AG08396 (cell line): Measurements from ENCODE around the gene DEPDC4.
"Not testable (repeated sequence)": the region's sequence is repeated elsewhere in the genome, so short reads cannot be mapped to it uniquely, and the experiment has no call there.

Source experiments
- DNase-seq: peaks from one replicate; pipeline ENCODE4 v3.0.0; 2012; ENCODE audit warnings: low spot score, mixed read lengths

DEPDC4 gene

GRCh38 chr12:100266835-100267602 is at the start of gene DEPDC4, which contains the start of gene SCYL2:
DEPDC4 (minus strand) TSS chr12:100267079; CDS start chr12:100267076, 3 bp downstream.
SCYL2 (plus strand) TSS chr12:100267177; CDS start chr12:100282971, 15,794 bp downstream.
- peak; percentile 95 for DNase-seq

GRCh38 chr12:100311317-100311716 is 44.4 kb upstream of the DEPDC4 start:
- no peak for DNase-seq

DNA sequence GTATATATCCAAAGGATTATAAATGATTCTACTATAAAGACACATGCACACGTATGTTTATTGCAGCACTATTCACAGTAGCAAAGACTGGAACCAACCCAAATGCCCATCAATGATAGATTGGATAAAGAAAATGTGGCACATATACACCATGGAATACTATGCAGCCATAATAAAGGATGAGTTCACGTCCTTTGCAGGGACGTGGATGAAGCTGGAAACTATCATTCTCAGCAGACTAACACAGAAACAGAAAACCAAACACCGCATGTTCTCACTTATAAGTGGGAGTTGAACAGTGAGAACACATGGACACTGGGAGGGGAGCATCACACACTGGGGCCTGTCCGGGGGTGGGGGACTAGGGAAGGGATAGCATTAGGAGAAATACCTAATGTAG is 41.3 kb upstream of the DEPDC4 start:
- DNase-seq, result not testable (repeated sequence)

DNA sequence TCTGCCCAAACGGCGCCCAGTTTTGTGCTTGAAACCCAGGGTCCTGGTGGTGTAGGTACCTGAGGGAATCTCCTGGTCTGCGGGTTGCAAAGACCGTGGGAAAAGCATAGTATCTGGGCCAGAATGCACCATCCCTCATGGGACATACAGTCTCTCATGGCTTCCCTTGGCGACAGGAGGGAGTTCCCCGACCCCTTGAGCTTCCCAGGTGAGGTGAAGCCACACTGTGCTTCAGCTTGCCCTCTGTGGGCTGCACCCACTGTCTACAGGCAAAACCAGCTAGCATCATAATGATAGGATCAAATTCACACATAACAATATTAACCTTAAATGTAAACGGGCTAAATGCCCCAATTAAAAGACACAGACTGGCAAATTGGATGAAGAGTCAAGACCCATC is 37.5 kb upstream of the DEPDC4 start:
- DNase-seq, result not testable (repeated sequence)

GRCh38 chr12:100303831-100304230 is 37.0 kb upstream of the DEPDC4 start:
- DNase-seq, result no peak

- DNase-seq, result no peak
These were observed 35.2 kb upstream of the DEPDC4 start for GRCh38 chr12:100302081-100302480.

DNA sequence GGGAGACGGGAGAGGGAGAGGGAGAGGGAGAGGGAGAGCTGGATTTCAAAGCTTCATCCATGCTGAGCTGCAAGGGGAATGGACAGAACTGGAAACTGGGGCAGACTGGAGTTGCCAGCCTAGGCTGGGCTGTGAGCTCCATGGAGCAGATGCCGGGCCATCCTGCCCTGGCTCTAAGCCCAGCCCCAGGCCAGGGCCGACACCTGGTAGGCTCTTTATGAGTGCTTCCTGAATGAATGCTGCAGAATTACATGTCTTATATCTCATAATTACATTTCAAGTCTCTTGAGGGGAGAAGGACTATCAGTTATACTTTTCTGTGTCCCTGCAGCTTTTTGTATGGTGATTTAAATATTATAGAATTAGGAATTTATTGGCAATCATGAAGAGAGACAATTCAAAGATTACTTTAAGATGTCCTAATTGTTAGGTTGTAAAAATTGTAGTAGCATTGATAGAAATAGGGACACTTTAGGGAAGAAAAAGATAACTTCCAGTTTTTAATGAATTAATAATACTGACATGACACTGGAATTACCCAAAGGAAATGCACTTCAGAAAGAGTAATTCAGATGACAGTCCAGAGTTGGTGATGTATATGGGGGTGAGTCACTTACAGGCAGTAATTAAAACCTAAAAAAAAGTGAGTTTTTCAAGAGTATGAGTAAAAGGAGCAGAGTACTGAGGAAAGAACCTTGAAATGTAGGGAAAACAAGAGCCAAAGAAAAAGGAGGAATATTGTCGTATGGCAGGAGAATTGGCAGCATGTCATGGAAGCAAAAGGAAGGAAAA is 29.1 kb upstream of the DEPDC4 start:
- DNase-seq, result peak; percentile 40

DNA sequence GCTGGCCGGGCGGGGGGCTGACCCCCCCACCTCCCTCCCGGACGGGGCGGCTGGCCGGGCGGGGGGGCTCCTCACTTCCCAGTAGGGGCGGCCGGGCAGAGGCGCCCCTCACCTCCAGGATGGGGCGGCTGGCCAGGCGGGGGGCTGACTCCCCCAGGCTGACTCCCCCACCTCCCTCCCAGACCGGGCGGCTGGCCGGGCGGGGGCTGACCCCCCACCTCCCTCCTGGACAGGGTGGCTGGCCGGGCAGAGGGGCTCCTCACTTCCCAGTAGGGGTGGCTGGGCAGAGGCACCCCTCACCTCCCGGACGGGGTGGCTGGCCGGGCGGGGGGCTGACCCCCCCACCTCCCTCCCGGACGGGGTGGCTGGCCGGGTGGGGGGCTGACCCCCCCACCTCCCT is 27.5 kb upstream of the DEPDC4 start:
- not testable (repeated sequence) for DNase-seq

- DNase-seq, result no peak
These were observed 26.1 kb upstream of the DEPDC4 start for GRCh38 chr12:100293017-100293416.

DNA sequence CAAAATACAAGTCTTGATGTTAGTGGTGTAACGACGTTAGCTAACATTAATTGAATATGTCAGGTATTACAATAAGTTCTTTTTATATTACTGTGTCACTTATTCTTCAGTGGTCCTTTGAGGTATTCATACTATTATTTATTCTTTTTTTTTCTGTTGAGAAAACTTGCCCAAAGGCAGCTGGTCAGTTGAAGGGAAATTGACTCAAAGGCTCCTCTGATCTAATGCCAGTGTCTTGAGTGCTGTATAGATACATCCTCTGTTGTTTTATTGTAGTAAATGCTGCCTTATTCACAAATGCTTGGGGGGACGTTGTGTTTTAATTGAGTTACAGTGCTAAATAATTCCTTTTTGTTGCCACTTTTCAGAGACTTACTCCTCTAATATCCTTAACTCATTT is 23.1 kb upstream of the DEPDC4 start:
- no peak for DNase-seq

GRCh38 chr12:100289038-100289437 is 22.2 kb upstream of the DEPDC4 start:
- DNase-seq, result no peak

GRCh38 chr12:100284556-100284955 is 17.7 kb upstream of the DEPDC4 start:
- DNase-seq, result not testable (repeated sequence)

DNA sequence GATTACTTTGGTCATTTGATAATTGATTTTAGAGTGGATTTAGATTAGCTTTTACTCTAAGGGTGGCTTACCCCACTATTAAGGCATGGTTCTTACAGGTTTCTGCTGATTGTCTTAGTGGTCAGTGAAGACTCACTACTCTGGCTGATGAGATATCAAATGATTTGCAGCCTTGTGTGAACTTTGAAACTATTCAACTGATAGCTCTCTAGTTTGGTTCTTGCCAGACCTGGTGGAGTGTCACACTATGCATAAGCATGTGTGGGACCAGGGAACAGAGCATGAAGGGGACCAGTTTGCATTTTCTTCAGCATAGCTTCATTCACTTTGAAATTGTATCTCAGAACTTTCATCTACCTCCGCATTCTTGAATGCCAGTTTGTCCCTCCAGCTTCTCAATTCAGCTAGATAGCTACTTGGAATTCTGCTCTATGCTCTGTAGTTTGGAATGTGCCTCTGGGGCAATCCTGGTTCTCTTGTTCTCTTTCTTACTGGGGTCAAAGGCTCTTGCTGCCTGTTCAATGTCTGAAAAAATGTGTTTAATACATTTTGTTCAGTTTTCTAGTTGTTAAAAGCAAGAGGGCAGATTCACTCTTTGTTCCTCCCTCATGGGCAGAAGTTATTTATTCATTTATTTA is 12.8 kb upstream of the DEPDC4 start:
- DNase-seq, result peak; percentile 22

DNA sequence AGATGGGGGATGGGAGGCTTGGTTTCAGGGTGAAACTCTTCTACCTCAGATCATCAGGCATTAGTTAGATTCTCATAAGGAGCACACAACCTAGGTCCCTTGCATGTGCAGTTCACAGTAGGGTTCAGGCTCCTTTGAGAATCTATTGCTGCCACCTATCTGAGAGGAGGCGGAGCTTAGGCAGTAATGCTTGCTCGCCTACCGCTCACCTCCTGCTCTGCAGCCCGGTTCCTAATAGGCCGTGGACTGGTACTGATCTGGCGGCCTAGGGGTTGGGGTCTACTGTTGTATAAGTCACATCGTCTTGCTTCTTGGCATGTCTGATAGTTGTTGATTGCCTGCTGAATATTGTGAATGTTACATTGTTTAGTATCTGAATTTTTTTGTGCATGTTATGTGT is 12.3 kb upstream of the DEPDC4 start:
- no peak for DNase-seq

DNA sequence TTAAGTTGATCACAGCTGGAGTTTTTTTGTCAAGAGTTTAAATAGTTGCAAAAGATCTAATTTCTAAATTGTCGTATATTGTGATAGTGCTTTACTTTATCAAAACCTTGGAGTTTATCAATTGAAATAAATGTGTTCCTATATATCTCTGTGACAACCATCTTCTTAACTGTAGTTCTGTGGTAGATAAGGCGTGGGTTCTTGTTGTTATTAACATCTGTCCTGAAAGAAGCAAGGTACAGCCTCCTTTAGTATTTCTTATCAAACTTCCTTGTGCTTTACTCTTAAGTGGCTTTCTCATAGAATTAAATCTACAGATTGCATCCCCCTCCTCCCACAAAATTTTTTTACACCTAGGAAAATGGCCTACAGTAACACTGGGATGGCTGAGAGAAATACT is 7.4 kb upstream of the DEPDC4 start:
- DNase-seq, result no peak

GRCh38 chr12:100273782-100274181 is 6.9 kb upstream of the DEPDC4 start:
- DNase-seq, result no peak

DNA sequence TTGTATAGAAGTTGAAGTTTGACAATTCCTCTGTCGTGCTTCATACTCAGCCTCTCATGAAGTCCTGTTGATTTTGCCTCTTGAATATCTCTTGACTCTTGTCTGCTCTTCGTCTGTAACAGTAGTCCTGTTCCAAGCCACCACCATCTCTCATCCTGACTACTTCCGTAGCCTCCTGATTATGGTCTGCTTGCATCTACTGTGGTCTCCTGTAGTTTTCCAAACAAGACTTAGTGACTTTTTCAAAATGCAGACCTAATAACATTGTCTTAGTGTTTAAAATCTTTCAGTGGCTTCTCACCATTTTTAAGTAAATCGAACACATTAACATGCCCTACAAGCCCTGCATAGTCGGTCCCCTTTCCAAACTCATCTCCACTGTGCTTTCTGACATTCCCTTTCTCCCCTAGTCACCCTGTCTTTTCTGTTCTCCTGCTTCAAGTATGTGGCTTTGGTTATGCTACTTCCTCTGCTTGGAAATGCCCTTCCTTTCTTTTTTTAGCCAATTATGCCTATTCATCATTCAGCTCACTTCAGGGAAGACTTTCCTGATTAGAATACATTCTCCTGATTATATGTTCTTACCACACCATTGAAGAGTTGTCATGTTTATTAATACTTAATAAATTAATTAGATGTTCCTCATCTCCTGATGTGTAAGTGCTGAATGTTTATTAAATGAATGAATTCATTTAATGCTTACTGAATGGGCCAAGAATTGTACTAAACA is 2.1 kb upstream of the DEPDC4 start:
- no peak for DNase-seq

DNA sequence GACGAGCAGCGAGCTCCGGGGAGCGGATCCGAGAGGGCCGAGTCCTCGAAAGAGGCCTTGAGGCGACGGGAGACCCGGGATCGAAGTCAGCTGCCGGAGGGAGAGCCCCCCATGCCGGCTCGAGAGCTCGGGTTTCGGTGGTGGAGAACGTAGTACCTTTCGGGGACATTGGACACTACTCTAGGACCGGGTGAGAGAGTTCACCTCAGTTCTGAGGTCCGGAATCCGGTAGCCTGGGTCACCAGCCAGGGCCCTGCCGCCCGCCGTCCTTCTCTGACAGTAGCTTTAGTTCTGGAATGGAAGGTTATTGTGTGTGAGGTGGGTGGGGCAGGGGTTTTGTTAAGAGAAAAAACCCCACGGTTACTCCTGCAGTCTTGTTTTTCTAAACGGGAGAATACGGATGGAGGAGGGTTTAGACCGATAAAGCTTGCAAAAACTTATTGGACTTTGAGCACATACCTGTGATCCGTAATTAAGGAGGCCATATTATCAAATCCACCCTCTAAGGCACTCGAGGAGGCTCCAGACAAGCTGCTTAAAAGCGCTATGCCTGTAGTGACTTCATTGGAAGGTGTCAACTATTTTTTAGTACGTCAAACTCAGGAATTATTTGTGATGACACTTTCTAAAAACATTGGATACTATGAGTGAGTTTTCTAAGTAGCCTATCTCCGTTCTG is 863 bp upstream of the DEPDC4 start:
- DNase-seq, result peak; percentile 16

DNA sequence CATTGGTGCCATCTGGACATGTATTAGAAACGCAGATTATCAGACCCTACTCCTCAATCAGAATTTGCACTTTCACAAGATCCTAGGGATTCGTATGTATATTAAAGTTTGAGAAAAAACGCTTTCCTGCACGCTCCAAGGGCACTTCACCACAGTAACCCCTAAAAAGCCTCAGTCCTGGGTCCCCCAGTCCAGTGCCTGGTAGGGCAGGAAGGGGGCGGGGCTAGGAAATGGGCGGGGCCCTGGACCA is 369 bp downstream of the DEPDC4 start:
- DNase-seq, result peak; percentile 88

DNA sequence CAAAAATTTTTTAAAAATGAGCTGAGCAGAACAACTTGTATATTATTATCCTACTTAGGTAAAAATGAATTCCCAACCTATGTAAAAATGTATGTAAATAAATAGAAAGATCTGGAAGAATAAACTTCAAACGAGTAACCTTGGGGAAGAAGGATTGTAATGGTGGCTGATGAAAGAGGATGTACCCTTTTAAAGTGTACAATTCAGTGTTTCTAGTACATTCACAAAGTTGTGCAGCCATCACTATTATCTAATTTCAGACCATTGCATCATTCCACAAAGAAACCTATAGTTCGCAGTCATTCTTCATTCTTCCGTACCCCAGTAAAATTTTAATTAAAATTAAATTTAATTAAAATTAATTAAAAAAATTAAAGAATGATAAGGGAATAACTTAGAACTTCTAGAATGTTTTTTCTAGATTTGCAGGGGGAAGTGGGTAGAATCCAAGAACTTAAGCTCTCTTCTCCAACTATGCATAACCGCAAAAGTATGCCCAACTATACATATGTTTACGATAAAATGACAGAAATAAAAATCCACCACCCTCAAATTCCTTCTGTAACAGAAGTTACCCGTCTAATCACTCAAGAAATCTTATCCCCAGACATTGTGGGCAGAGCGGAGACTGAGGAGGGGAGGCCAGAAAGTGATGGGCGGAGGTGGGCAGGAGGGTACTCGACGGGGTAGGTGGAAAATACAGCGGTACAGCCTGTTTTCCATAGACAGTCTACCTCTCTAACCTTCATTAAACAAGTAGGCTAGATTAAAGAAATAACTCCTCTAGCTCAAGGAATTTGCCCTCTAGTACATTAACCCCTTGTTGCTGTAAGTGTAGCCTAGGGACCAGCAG is 921 bp downstream of the DEPDC4 start:
- no peak for DNase-seq

DNA sequence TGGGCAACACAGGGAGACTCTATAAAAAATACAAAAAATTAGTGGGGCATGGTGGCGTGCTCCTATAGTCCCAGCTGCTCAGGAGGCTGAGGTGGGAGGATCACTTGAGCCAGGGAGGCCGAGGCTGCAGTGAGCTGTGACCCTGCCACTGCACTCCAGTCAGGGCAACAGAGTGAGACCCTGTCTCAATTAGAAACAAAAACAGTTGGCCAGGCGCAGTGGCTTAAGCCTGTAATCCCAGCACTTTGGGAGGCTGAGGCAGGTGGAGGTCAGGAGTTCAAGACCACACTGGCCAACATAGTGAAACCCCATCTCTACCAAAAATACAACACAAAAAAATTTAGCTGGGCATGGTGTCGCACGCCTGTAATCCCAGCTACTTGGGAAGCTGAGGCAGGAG is 1.8 kb downstream of the DEPDC4 start:
- not testable (repeated sequence) for DNase-seq
